IMR-90 (cell line): Measurements from ENCODE around the gene CD209. TPM values are rescaled to one million over a fixed set of nuclear protein-coding genes. Genes with fewer than 3 reads are reported as not detected.

ENCODE experiments used
- ATAC-seq: fragments of 200-7000 bp; cut with Tn5 transposase; 2 replicates; pipeline ENCODE4 v1.9.1; 2020; ENCODE audit warnings: low read depth, mild to moderate bottlenecking, moderate library complexity
- BruUV-seq: library from RNA; stranded (reverse); fragments of 400-500 nt; replicated peaks from 2 replicates; lab custom pipeline; 2021; lab: Mats Ljungman, UMichigan
- CTCF ChIA-PET: fragments of 300-600 bp; formaldehyde crosslinking; extraction: SDS; loops from one replicate; lab custom pipeline; 2021; ENCODE audit warnings: antibody characterized with exemption; lab: Yijun Ruan, JAX
- POLR2A ChIA-PET: fragments of 300-600 bp; sonication (Branson Sonifier 250); formaldehyde crosslinking; loops from one replicate; lab custom pipeline; 2022; ENCODE audit warnings: antibody characterized with exemption; ENCODE audit not compliant: unreplicated experiment; lab: Charles Lee
- DNase-seq: peaks from one replicate; pipeline ENCODE4 v3.0.0; 2013
- H2AFZ ChIP-seq: replicated peaks from 2 replicates; pipeline ENCODE3; 2013; ENCODE audit warnings: low read length, mild to moderate bottlenecking; ENCODE audit not compliant: poor library complexity
- H2AK5ac ChIP-seq: 2 replicates; pipeline ENCODE4 v1.6.1; 2013; ENCODE audit warnings: low read depth, low read length, inconsistent platforms
- H2AK9ac ChIP-seq: replicated peaks from 2 replicates; pipeline ENCODE3; 2013; ENCODE audit warnings: mild to moderate bottlenecking, low read depth, low read length, moderate library complexity; ENCODE audit not compliant: poor library complexity
- H2BK120ac ChIP-seq: 2 replicates; pipeline ENCODE4 v1.6.1; 2013; ENCODE audit warnings: low read depth, low read length, inconsistent platforms
- H2BK15ac ChIP-seq: 3 replicates; pipeline ENCODE4 v1.6.1; 2013; ENCODE audit warnings: low read depth, low read length, inconsistent platforms
- H2BK20ac ChIP-seq: 2 replicates; pipeline ENCODE4 v1.6.1; 2013; ENCODE audit warnings: low read depth, mild to moderate bottlenecking, inconsistent platforms, low read length, moderate library complexity
- H2BK5ac ChIP-seq: 2 replicates; pipeline ENCODE4 v1.6.1; 2013; ENCODE audit warnings: mild to moderate bottlenecking, low read depth, low read length, inconsistent platforms; ENCODE audit not compliant: poor library complexity, severe bottlenecking
- H3K14ac ChIP-seq: replicated peaks from 2 replicates; pipeline ENCODE4 v1.6.1; 2013; ENCODE audit warnings: low read depth, low read length, inconsistent platforms
- H3K18ac ChIP-seq: 2 replicates; pipeline ENCODE4 v1.6.1; 2013; ENCODE audit warnings: low read depth, low read length, control low read depth
- H3K23ac ChIP-seq: 2 replicates; pipeline ENCODE4 v1.6.1; 2013; ENCODE audit warnings: low read depth, low read length, inconsistent platforms
- H3K27ac ChIP-seq: 2 replicates; pipeline ENCODE4 v1.5.1; 2013; ENCODE audit warnings: mild to moderate bottlenecking, control low read depth, low read length; ENCODE audit not compliant: insufficient read depth
- H3K27me3 ChIP-seq: 2 replicates; pipeline ENCODE4 v1.6.1; 2013; ENCODE audit warnings: low read length; ENCODE audit not compliant: control insufficient read depth, insufficient read depth
- H3K36me3 ChIP-seq: 2 replicates; pipeline ENCODE4 v1.6.1; 2013; ENCODE audit warnings: low read length, mixed read lengths; ENCODE audit not compliant: control insufficient read depth, insufficient read depth
- H3K4ac ChIP-seq: 2 replicates; pipeline ENCODE4 v1.6.1; 2013; ENCODE audit warnings: low read depth, low read length, inconsistent platforms
- H3K4me1 ChIP-seq: 2 replicates; pipeline ENCODE4 v1.6.1; 2013; ENCODE audit warnings: low read length, mixed read lengths; ENCODE audit not compliant: control insufficient read depth, insufficient read depth
- H3K4me2 ChIP-seq: 2 replicates; pipeline ENCODE4 v1.6.1; 2013; ENCODE audit warnings: low read depth, mild to moderate bottlenecking, control low read depth, low read length, moderate library complexity
- H3K4me3 ChIP-seq: 2 replicates; pipeline ENCODE4 v1.5.1; 2013; ENCODE audit warnings: low read depth, mild to moderate bottlenecking, control low read depth, low read length, moderate library complexity; ENCODE audit not compliant: insufficient read depth
- H3K56ac ChIP-seq: 2 replicates; pipeline ENCODE4 v1.6.1; 2013; ENCODE audit warnings: low read length, inconsistent platforms; ENCODE audit not compliant: insufficient read depth; ENCODE audit errors: extremely low read depth
- H3K79me1 ChIP-seq, 2 experiments: 2 replicates each; pipeline ENCODE4 v1.6.1; 2013; ENCODE audit warnings: low read length in 2 of 2, inconsistent platforms in 1 of 2, low read depth in 1 of 2
- H3K9ac ChIP-seq: 2 replicates; pipeline ENCODE4 v1.6.1; 2013; ENCODE audit warnings: low read depth, low read length, control low read depth
- H3K9me1 ChIP-seq: 2 replicates; pipeline ENCODE4 v1.6.1; 2013; ENCODE audit warnings: low read length, inconsistent platforms; ENCODE audit not compliant: insufficient read depth
- H3K9me3 ChIP-seq: 2 replicates; pipeline ENCODE4 v1.6.1; 2013; ENCODE audit warnings: low read length; ENCODE audit not compliant: control insufficient read depth, insufficient read depth
- H4K20me1 ChIP-seq: 2 replicates; pipeline ENCODE4 v1.6.1; 2013; ENCODE audit warnings: low read length, inconsistent platforms; ENCODE audit not compliant: insufficient read depth
- H4K5ac ChIP-seq: 2 replicates; pipeline ENCODE4 v1.6.1; 2013; ENCODE audit warnings: mild to moderate bottlenecking, low read depth, low read length, control low read depth
- H4K8ac ChIP-seq, 2 experiments: 2 replicates each; pipeline ENCODE4 v1.6.1; 2013; ENCODE audit warnings: low read depth in 2 of 2, low read length in 2 of 2, control low read depth in 1 of 2, inconsistent platforms in 1 of 2
- H4K91ac ChIP-seq: 2 replicates; pipeline ENCODE4 v1.6.1; 2013; ENCODE audit warnings: low read depth, low read length, inconsistent platforms; ENCODE audit not compliant: insufficient read depth
- BHLHE40 ChIP-seq: fragments of 150-350 bp; IDR thresholded peaks from 2 replicates; pipeline ENCODE4 v1.6.1; 2016; ENCODE audit warnings: mild to moderate bottlenecking, low read depth, low read length
- CEBPB ChIP-seq: IDR thresholded peaks from 2 replicates; pipeline ENCODE4 v1.6.1; 2012; ENCODE audit warnings: low read depth, low read length, improper control_type of control experiment
- CHD1 ChIP-seq: IDR thresholded peaks from 2 replicates; pipeline ENCODE4 v1.6.1; 2012; ENCODE audit warnings: low read depth, low read length, improper control_type of control experiment
- CTCF ChIP-seq: conservative IDR thresholded peaks from 2 replicates; pipeline ENCODE4 v1.5.1; 2012; ENCODE audit warnings: mild to moderate bottlenecking, low read depth, low read length, improper control_type of control experiment
- ELK1 ChIP-seq: fragments of 150-350 bp; IDR thresholded peaks from 2 replicates; pipeline ENCODE4 v1.6.1; 2016; ENCODE audit warnings: low read depth, mild to moderate bottlenecking, low read length, moderate library complexity, borderline replicate concordance
- FOS ChIP-seq: fragments of 150-350 bp; IDR thresholded peaks from 2 replicates; pipeline ENCODE4 v1.6.1; 2016; ENCODE audit warnings: low read depth, low read length
- MAFK ChIP-seq: IDR thresholded peaks from 2 replicates; pipeline ENCODE4 v1.6.1; 2012; ENCODE audit warnings: low read depth, low read length, improper control_type of control experiment
- MAZ ChIP-seq: IDR thresholded peaks from 2 replicates; pipeline ENCODE4 v1.6.1; 2012; ENCODE audit warnings: low read depth, mild to moderate bottlenecking, low read length, improper control_type of control experiment, moderate library complexity, borderline replicate concordance
- MXI1 ChIP-seq: IDR thresholded peaks from 2 replicates; pipeline ENCODE4 v1.6.1; 2012; ENCODE audit warnings: low read depth, mild to moderate bottlenecking, low read length, moderate library complexity, borderline replicate concordance
- NFE2L2 ChIP-seq: fragments of 150-350 bp; IDR thresholded peaks from 2 replicates; pipeline ENCODE4 v1.6.1; 2016; ENCODE audit warnings: low read depth, mild to moderate bottlenecking, low read length
- POLR2A ChIP-seq: IDR thresholded peaks from 2 replicates; pipeline ENCODE4 v1.6.1; 2012; ENCODE audit warnings: mild to moderate bottlenecking, low read depth, low read length
- RAD21 ChIP-seq: IDR thresholded peaks from 2 replicates; pipeline ENCODE4 v1.6.1; 2012; ENCODE audit warnings: low read length, improper control_type of control experiment
- RCOR1 ChIP-seq: IDR thresholded peaks from 2 replicates; pipeline ENCODE4 v1.6.1; 2012; ENCODE audit warnings: mild to moderate bottlenecking, low read length, improper control_type of control experiment; ENCODE audit not compliant: insufficient replicate concordance
- RFX5 ChIP-seq: IDR thresholded peaks from 2 replicates; pipeline ENCODE4 v1.8.0; 2012; ENCODE audit warnings: low read depth, mild to moderate bottlenecking, low read length, moderate library complexity
- SMC3 ChIP-seq: fragments of 150-350 bp; IDR thresholded peaks from 2 replicates; pipeline ENCODE4 v1.6.1; 2016; ENCODE audit warnings: low read depth, mild to moderate bottlenecking, antibody characterized with exemption, low read length, moderate library complexity
- USF2 ChIP-seq: fragments of 150-350 bp; IDR thresholded peaks from 2 replicates; pipeline ENCODE4 v1.6.1; 2017; ENCODE audit warnings: mild to moderate bottlenecking, antibody characterized with exemption, low read length, low read depth
- dilution Hi-C: fragments of 300-500 bp; cut with HindIII; formaldehyde crosslinking; loops from one replicate; pipeline ENCODE4 v1.14.3; 2018; ENCODE audit warnings: low sequenced_read_pairs; ENCODE audit not compliant: unreplicated experiment
- in situ Hi-C: fragments of 300-500 bp; cut with MboI; formaldehyde crosslinking; loops from 3 replicates; pipeline ENCODE4 v1.14.3; 2019; ENCODE audit warnings: low sequenced_read_pairs, inconsistent platforms, mixed read lengths
- intact Hi-C: fragments of 100-400 bp; cut with micrococcal nuclease; formaldehyde crosslinking; loops from 2 replicates; pipeline ENCODE4 v1.10.0; 2022
- polyA plus RNA-seq, 3 experiments: library from polyadenylated mRNA; depleted of rRNA; stranded (reverse); fragments of >200 nt; gene quantifications; 2 replicates each; pipeline ENCODE4 v1.2.3, GENCODE V29; 2012; ENCODE audit warnings: low replicate concordance in 1 of 3
- total RNA-seq: library from RNA; depleted of rRNA; stranded (reverse); fragments of >200 nt; gene quantifications from 2 replicates; pipeline ENCODE4 v1.2.3, GENCODE V29; 2012

The CD209 gene
- total and polyA plus RNA-seq, 2 of the 4 experiments (the other 2 are of a cell fraction), result not detected

GRCh38 chr19:7691497-7691896, 55.8 kb downstream of the CD209 start:
- dilution Hi-C loops, result no loop called here
- no peak overlapping the region for H3K27ac ChIP-seq

More at GRCh38 chr19:7691497-7691896, 55.8 kb downstream of the CD209 start:
- Histone ChIP-seq H3K23ac (no peak overlapping the region), H3K4me1 (no peaks in the 10 kb centered on the region), H3K18ac (no peak overlapping the region), H4K8ac (no peak overlapping the region), H3K4me3 (no peak overlapping the region), H3K4me2 (no peak overlapping the region), H3K14ac (no peak overlapping the region), H2AK5ac (no peak overlapping the region), H4K5ac (no peak overlapping the region), H3K9me3 (peaks cover 2% of the 10 kb centered on the region; the same call in 1 of the 2 replicates), H4K20me1 (no peaks in the 10 kb centered on the region), H2BK120ac (no peak overlapping the region), H2BK20ac (no peak overlapping the region), H3K4ac (no peak overlapping the region), H4K91ac (no peak overlapping the region), H2BK5ac (no peak overlapping the region), H3K9me1 (no peaks in the 10 kb centered on the region), H3K9ac (no peak overlapping the region), H3K56ac (no peak overlapping the region), H2AFZ (no peak overlapping the region), H2AK9ac (no peak overlapping the region), H3K79me1 (no peaks in the 10 kb centered on the region), H3K27me3 (peaks cover 3% of the 10 kb centered on the region; the same call in 1 of the 2 replicates), H2BK15ac (no peak overlapping the region), H3K36me3 (no peaks in the 10 kb centered on the region)
- intact Hi-C loops (no loop called here), in situ Hi-C loops (no loop called here)
- TF ChIP-seq MAFK (no peak), BHLHE40 (no peak), RCOR1 (no peak), CTCF (no peak), SMC3 (no peak), FOS (no peak), CHD1 (no peak), MAZ (no peak), MXI1 (no peak), RAD21 (no peak), USF2 (no peak), RFX5 (no peak), NFE2L2 (no peak), ELK1 (no peak), POLR2A (no peak), CEBPB (no peak)
- BruUV-seq, result no TSS peak
- DNase-seq, result no peak
- ChIA-PET POLR2A (no interaction called here), CTCF (interaction anchor here (0.6 kb wide), 1 partner anchor 874 kb away, joined by 3 read pairs; no protein-coding TSS in a partner anchor)
- no peak for ATAC-seq
